Caco-2 (cell line): ENCODE data around the gene SPR. TPM values are rescaled to one million over a fixed set of nuclear protein-coding genes. Genes with fewer than 3 reads are reported as not detected.

ENCODE experiments used
- BruUV-seq: library from RNA; stranded (reverse); fragments of 400-500 nt; replicated peaks from 2 replicates; lab custom pipeline; 2021; lab: Mats Ljungman, UMichigan
- CTCF ChIA-PET: fragments of 300-600 bp; sonication (Branson Sonifier 250); formaldehyde crosslinking; loops from one replicate; lab custom pipeline; 2022; ENCODE audit warnings: antibody characterized with exemption; lab: Charles Lee
- POLR2A ChIA-PET: fragments of 300-600 bp; sonication (Branson Sonifier 250); formaldehyde crosslinking; loops from one replicate; lab custom pipeline; 2022; ENCODE audit warnings: antibody characterized with exemption; lab: Charles Lee
- DNase-seq, 2 experiments: peaks; one replicate each; pipeline versions ENCODE4 v3.0.0 to v3.0.0-alpha.2; 2020 to 2022
- H3K27me3 ChIP-seq: replicated peaks from 2 replicates; pipeline ENCODE4 v1.6.0; 2011; ENCODE audit warnings: low read length; ENCODE audit not compliant: control insufficient read depth, insufficient read depth
- H3K36me3 ChIP-seq: 2 replicates; pipeline ENCODE4 v1.5.1; 2011; ENCODE audit warnings: low read length; ENCODE audit not compliant: control insufficient read depth, insufficient read depth
- H3K4me1 ChIP-seq: fragments of 250-450 bp; sonication (Bioruptor Pico); 2 replicates; pipeline ENCODE4 v1.5.1; 2020; ENCODE audit warnings: mild to moderate bottlenecking
- H3K4me3 ChIP-seq: 2 replicates; pipeline ENCODE4 v1.5.1; 2011; ENCODE audit warnings: low read depth, mild to moderate bottlenecking, control low read depth, low read length
- H3K9me3 ChIP-seq: fragments of 250-450 bp; sonication (Bioruptor Pico); 2 replicates; pipeline ENCODE4 v1.5.1; 2020; ENCODE audit warnings: mild to moderate bottlenecking, moderate library complexity
- H3K27ac Mint-ChIP-seq: one replicate; pipeline ENCODE4 v1.8.0; 2022; ENCODE audit warnings: mixed read lengths; ENCODE audit not compliant: unreplicated experiment
- H3K27me3 Mint-ChIP-seq: one replicate; pipeline ENCODE4 v1.8.0; 2022; ENCODE audit warnings: mixed read lengths; ENCODE audit not compliant: insufficient read depth, unreplicated experiment
- H3K36me3 Mint-ChIP-seq: one replicate; pipeline ENCODE4 v1.8.0; 2022; ENCODE audit warnings: mild to moderate bottlenecking, mixed read lengths; ENCODE audit not compliant: insufficient read depth, unreplicated experiment
- H3K4me1 Mint-ChIP-seq: one replicate; pipeline ENCODE4 v1.8.0; 2022; ENCODE audit warnings: low read depth, mixed read lengths; ENCODE audit not compliant: unreplicated experiment
- H3K4me3 Mint-ChIP-seq: one replicate; pipeline ENCODE4 v1.8.0; 2022; ENCODE audit warnings: mild to moderate bottlenecking, moderate library complexity, mixed read lengths; ENCODE audit not compliant: unreplicated experiment
- H3K9me3 Mint-ChIP-seq: one replicate; pipeline ENCODE4 v1.8.0; 2022; ENCODE audit warnings: mixed read lengths; ENCODE audit not compliant: unreplicated experiment
- intact Hi-C: fragments of 100-400 bp; cut with micrococcal nuclease; formaldehyde crosslinking; loops from one replicate; pipeline ENCODE4 v1.10.0; 2022; ENCODE audit not compliant: unreplicated experiment
- total RNA-seq: library from RNA; stranded (reverse); gene quantifications from 2 replicates; pipeline ENCODE4 v1.2.3, GENCODE V29; 2022
- TF ChIP-seq, protein P1 (sequence below), 2 experiments: fragments of 200-600 bp in 1 of 2; IDR thresholded peaks; 1 replicate in 1 of 2; 2 replicates in 1 of 2; pipeline versions ENCODE4 v1.5.1 to v1.8.0; 2011 to 2022; ENCODE audit warnings: antibody characterized with exemption in 1 of 2, control low read depth in 1 of 2, inconsistent platforms in 1 of 2, low read depth in 1 of 2, low read length in 1 of 2, mild to moderate bottlenecking in 1 of 2, moderate library complexity in 1 of 2; ENCODE audit not compliant: insufficient read depth in 1 of 2, severe bottlenecking in 1 of 2, unreplicated experiment in 1 of 2

SPR gene
- total RNA-seq, 1 experiment from 2014 or later = 49.6 TPM

DNA sequence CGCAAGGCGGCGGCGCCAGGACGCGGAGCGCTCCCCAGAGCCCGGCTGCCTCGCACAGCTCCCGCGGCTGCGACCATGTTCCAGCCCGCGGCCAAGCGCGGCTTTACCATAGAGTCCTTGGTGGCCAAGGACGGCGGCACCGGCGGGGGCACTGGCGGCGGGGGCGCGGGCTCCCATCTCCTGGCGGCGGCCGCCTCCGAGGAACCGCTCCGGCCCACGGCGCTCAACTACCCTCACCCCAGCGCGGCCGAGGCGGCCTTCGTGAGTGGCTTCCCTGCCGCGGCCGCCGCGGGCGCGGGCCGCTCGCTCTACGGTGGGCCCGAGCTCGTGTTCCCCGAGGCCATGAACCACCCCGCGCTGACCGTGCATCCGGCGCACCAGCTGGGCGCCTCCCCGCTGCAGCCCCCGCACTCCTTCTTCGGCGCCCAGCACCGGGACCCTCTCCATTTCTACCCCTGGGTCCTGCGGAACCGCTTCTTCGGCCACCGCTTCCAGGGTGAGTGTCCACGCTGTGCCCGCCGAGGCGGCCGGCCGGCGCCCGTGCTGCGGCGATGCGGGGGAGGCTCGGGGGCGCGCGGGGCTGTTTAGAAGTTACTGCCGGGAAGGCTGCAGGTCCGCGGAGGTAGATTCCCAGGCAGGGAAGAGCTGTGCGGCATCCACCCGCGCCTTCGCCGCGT lies 30.8 kb downstream of the SPR start:
- Mint-ChIP-seq H3K27ac (no peak overlapping the region), H3K27me3 (peaks cover 26% of the 10 kb centered on the region), H3K9me3 (no peaks in the 10 kb centered on the region), H3K36me3 (no peaks in the 10 kb centered on the region), H3K4me1 (no peaks in the 10 kb centered on the region), H3K4me3 (peak overlapping the region; percentile 83)
- no peaks in the 10 kb centered on the region for H3K36me3 ChIP-seq
- intact Hi-C loops = loop anchor here (2.0 to 5.0 kb wide), 2 partner anchors 17 to 194 kb away; partner anchors contain the start of gene RAB11FIP5
- no TSS peak for BruUV-seq
- peak overlapping the region; percentile 61 for H3K4me3 ChIP-seq
- H3K4me1 ChIP-seq = peaks cover 19% of the 10 kb centered on the region; the same call in 1 of the 2 replicates
- peak; percentile 36 to 37 for DNase-seq
- TF ChIP-seq, protein P1, sequence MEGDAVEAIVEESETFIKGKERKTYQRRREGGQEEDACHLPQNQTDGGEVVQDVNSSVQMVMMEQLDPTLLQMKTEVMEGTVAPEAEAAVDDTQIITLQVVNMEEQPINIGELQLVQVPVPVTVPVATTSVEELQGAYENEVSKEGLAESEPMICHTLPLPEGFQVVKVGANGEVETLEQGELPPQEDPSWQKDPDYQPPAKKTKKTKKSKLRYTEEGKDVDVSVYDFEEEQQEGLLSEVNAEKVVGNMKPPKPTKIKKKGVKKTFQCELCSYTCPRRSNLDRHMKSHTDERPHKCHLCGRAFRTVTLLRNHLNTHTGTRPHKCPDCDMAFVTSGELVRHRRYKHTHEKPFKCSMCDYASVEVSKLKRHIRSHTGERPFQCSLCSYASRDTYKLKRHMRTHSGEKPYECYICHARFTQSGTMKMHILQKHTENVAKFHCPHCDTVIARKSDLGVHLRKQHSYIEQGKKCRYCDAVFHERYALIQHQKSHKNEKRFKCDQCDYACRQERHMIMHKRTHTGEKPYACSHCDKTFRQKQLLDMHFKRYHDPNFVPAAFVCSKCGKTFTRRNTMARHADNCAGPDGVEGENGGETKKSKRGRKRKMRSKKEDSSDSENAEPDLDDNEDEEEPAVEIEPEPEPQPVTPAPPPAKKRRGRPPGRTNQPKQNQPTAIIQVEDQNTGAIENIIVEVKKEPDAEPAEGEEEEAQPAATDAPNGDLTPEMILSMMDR (IDR thresholded peaks at IDR 0.05; ENCODE audit: insufficient read depth in 1 of 2, low read depth in 1 of 2, low read length in 1 of 2, severe bottlenecking in 1 of 2, unreplicated experiment in 1 of 2) = no peak
- CTCF ChIA-PET = interaction anchor here (0.5 to 3.1 kb wide), 7 partner anchors 23 to 285 kb away, joined by 3 to 18 read pairs (median 3); partner anchors contain the start of gene SPR
- peaks cover 6% of the 10 kb centered on the region for H3K27me3 ChIP-seq
- POLR2A ChIA-PET = no interaction called here
- no peaks in the 10 kb centered on the region for H3K9me3 ChIP-seq

DNA sequence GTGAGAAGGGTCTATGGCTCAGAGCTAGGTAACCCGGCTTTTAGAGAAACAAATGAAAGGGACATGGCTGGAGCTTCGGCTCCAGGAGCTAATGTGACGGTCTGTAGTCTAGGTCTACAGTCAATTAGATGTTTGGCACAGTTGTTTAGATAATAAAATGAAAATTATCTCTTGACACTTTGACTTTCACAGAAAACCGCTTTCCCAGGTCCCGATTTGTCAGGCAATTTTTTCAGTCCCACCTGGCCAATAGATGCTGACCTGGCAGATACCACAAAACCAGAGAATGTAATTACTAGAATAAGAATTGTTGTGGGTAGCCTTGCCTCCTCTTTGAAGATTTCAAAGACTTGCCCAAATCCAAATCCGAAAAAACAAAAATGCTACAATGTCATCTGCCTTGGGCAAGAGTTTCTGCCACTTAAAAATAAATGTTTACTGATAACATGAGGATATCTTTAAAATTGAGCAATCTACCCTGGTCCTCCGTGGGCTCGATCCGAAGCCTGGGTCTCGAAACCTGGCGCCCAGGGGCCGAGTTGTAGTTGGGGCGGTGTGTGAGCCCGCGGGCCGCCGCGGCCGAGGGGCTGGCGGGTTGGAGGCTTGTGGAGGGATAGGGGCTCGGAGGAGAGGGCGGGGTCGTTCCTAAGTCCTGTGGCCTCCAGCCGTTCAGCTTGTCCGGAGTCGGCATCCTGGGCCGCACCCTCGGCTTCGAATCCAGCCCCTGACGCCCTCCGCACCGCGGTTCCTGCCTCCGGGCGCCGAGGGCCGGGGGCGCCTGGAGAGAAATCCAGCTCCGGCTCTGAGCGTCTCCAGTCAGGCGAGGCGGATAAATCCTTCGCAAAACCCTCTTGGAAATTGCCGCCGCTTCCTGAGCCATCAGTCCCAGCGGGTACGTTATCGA lies 32.5 kb downstream of the SPR start:
- ChIA-PET POLR2A (no interaction called here), CTCF (no interaction called here)
- TSS peak; percentile 29 for BruUV-seq
- H3K9me3 ChIP-seq = no peaks in the 10 kb centered on the region
- no peak for DNase-seq
- intact Hi-C loops = loop anchor here (2.0 to 5.0 kb wide), 2 partner anchors 15 to 193 kb away; partner anchors contain the start of gene RAB11FIP5
- no peaks in the 10 kb centered on the region for H3K36me3 Mint-ChIP-seq
- peak overlapping the region; percentile 83 for H3K4me3 Mint-ChIP-seq
- peaks cover 16% of the 10 kb centered on the region for H3K27me3 Mint-ChIP-seq
- H3K4me1 Mint-ChIP-seq = no peaks in the 10 kb centered on the region
- TF ChIP-seq, protein P1 (IDR thresholded peaks at IDR 0.05; ENCODE audit: insufficient read depth in 1 of 2, low read depth in 1 of 2, low read length in 1 of 2, severe bottlenecking in 1 of 2, unreplicated experiment in 1 of 2) = no peak
- H3K4me1 ChIP-seq = peaks cover 19% of the 10 kb centered on the region; the same call in 1 of the 2 replicates
- H3K27ac Mint-ChIP-seq = no peak overlapping the region
- H3K9me3 Mint-ChIP-seq = no peaks in the 10 kb centered on the region
- H3K36me3 ChIP-seq = no peaks in the 10 kb centered on the region
- no peak overlapping the region for H3K4me3 ChIP-seq
- peaks cover 6% of the 10 kb centered on the region; the same call in 1 of the 2 replicates for H3K27me3 ChIP-seq
